NCI-H446 treated with DMSO at 0.1 percent for 48 hours (cell line): ENCODE measurements around the gene AP5B1.
"Not testable (repeated sequence)": the region's sequence is repeated elsewhere in the genome, so short reads cannot be mapped to it uniquely, and the experiment has no call there.

ENCODE experiments used
- DNase-seq: peaks from one replicate; lab custom pipeline; 2025; lab: John Stamatoyannopoulos, UW

AP5B1 gene

GRCh38 chr11:65762169-65762568, 18.6 kb downstream of the AP5B1 start:
- DNase-seq = not testable (repeated sequence)

- no peak for DNase-seq
Measured at GRCh38 chr11:65745049-65745448, 35.7 kb downstream of the AP5B1 start.

- DNase-seq = no peak
Measured at GRCh38 chr11:65744699-65745042, 36.1 kb downstream of the AP5B1 start.

GRCh38 chr11:65744026-65744698, 36.6 kb downstream of the AP5B1 start:
- no peak for DNase-seq

GRCh38 chr11:65743681-65744025, 37.1 kb downstream of the AP5B1 start:
- DNase-seq = no peak

- DNase-seq = no peak
Measured at GRCh38 chr11:65742353-65742752, 38.4 kb downstream of the AP5B1 start.

GRCh38 chr11:65741185-65741584, 39.6 kb downstream of the AP5B1 start:
- DNase-seq = no peak

- no peak for DNase-seq
Measured at GRCh38 chr11:65739022-65739421, 41.8 kb downstream of the AP5B1 start.

GRCh38 chr11:65736810-65737209, 44.0 kb downstream of the AP5B1 start:
- no peak for DNase-seq

- not testable (repeated sequence) for DNase-seq
Measured at GRCh38 chr11:65735111-65735510, 45.7 kb downstream of the AP5B1 start.

GRCh38 chr11:65730461-65730860, 50.3 kb downstream of the AP5B1 start:
- no peak for DNase-seq

- DNase-seq = no peak
Measured at GRCh38 chr11:65727865-65728264, 52.9 kb downstream of the AP5B1 start.

- no peak for DNase-seq
Measured at GRCh38 chr11:65726660-65727059, 54.1 kb downstream of the AP5B1 start.
